SK-N-SH (cell line): Measurements from ENCODE around the gene ZNF107. TPM values are rescaled to one million over a fixed set of nuclear protein-coding genes. Genes with fewer than 3 reads are reported as not detected.

Experiments used
- CTCF ChIA-PET: fragments of 300-600, 350-600 bp; formaldehyde crosslinking; extraction: SDS; loops from one replicate; lab custom pipeline; 2021; lab: Yijun Ruan, JAX
- POLR2A ChIA-PET: fragments of 350-600 bp; sonication (Branson Sonifier 250); formaldehyde crosslinking; extraction: SDS; loops from one replicate; lab custom pipeline; 2020; ENCODE audit warnings: antibody characterized with exemption, inconsistent platforms; lab: Yijun Ruan, JAX
- DNase-seq: peaks from one replicate; pipeline ENCODE4 v3.0.0; 2012
- H2AFZ ChIP-seq: fragments of 200-600 bp; sonication (generic); 2 replicates; pipeline ENCODE4 v1.8.1; 2016; ENCODE audit warnings: antibody characterized with exemption, mild to moderate bottlenecking, low read depth
- H3F3A ChIP-seq: fragments of 200-600 bp; sonication (generic); replicated peaks from 2 replicates; pipeline ENCODE3; 2016; ENCODE audit warnings: antibody characterized with exemption, mild to moderate bottlenecking; ENCODE audit not compliant: insufficient read depth
- H3K27ac ChIP-seq, 2 experiments: fragments of 200-500 bp in 1 of 2; fragments of 200-600 bp in 1 of 2; sonication (Bioruptor generic) in 1 of 2; sonication (generic), shearing (Covaris generic) in 1 of 2; 2 replicates each; pipeline versions ENCODE4 v1.5.1 to v1.6.1; 2014 to 2016; ENCODE audit warnings: low read depth in 2 of 2, inconsistent platforms in 1 of 2, low read length in 1 of 2, mild to moderate bottlenecking in 1 of 2, mixed read lengths in 1 of 2
- H3K27me3 ChIP-seq: fragments of 200-600 bp; sonication (generic), shearing (Covaris generic); 2 replicates; pipeline ENCODE4 v1.6.1; 2016; ENCODE audit warnings: mixed run types; ENCODE audit not compliant: insufficient read depth
- H3K36me3 ChIP-seq, 2 experiments: fragments of 200-500 bp in 1 of 2; fragments of 200-600 bp in 1 of 2; sonication (Bioruptor generic) in 1 of 2; sonication (generic) in 1 of 2; replicated peaks in 1 of 2; 2 replicates each; pipeline versions ENCODE3 to v1.5.1; 2014 to 2016; ENCODE audit warnings: low read length in 1 of 2, mild to moderate bottlenecking in 1 of 2; ENCODE audit not compliant: insufficient read depth in 2 of 2, control insufficient read depth in 1 of 2
- H3K4me1 ChIP-seq, 2 experiments: fragments of 200-500 bp in 1 of 2; fragments of 200-600 bp in 1 of 2; sonication (Bioruptor generic) in 1 of 2; sonication (generic), shearing (Covaris generic) in 1 of 2; 2 replicates each; pipeline versions ENCODE4 v1.5.1 to v1.6.1; 2014 to 2016; ENCODE audit warnings: low read depth in 1 of 2, low read length in 1 of 2, mixed run types in 1 of 2; ENCODE audit not compliant: insufficient read depth in 2 of 2, control insufficient read depth in 1 of 2
- H3K4me2 ChIP-seq: fragments of 200-600 bp; sonication (generic), shearing (Covaris generic); 2 replicates; pipeline ENCODE4 v1.6.1; 2017; ENCODE audit warnings: mixed run types
- H3K4me3 ChIP-seq, 2 experiments: fragments of 200-500 bp in 1 of 2; fragments of 200-600 bp in 1 of 2; sonication (Bioruptor generic) in 1 of 2; sonication (generic), shearing (Covaris generic) in 1 of 2; 2 replicates each; pipeline versions ENCODE4 v1.5.1 to v1.8.1; 2014 to 2016; ENCODE audit warnings: low read depth in 2 of 2, inconsistent platforms in 1 of 2, low read length in 1 of 2, mild to moderate bottlenecking in 1 of 2, mixed read lengths in 1 of 2, moderate library complexity in 1 of 2
- H3K79me2 ChIP-seq: fragments of 200-600 bp; sonication (generic); 2 replicates; pipeline ENCODE4 v1.8.1; 2017; ENCODE audit warnings: mild to moderate bottlenecking; ENCODE audit not compliant: insufficient read depth
- H3K9ac ChIP-seq: fragments of 200-600 bp; sonication (generic); 2 replicates; pipeline ENCODE4 v1.6.1; 2017; ENCODE audit warnings: mixed run types
- H3K9me2 ChIP-seq: fragments of 200-600 bp; sonication (generic); 2 replicates; pipeline ENCODE4 v1.6.1; 2017; ENCODE audit warnings: mixed run types
- H3K9me3 ChIP-seq: fragments of 200-600 bp; sonication (generic); 2 replicates; pipeline ENCODE4 v1.6.1; 2017; ENCODE audit warnings: mixed run types, mild to moderate bottlenecking, moderate library complexity
- H4K20me1 ChIP-seq: fragments of 200-600 bp; sonication (generic); 2 replicates; pipeline ENCODE4 v1.6.1; 2017; ENCODE audit warnings: mild to moderate bottlenecking, mixed run types; ENCODE audit not compliant: insufficient read depth
- CHD2 ChIP-seq: fragments of 150-350 bp; IDR thresholded peaks from 2 replicates; pipeline ENCODE4 v1.6.1; 2018; ENCODE audit warnings: low read length; ENCODE audit not compliant: partially characterized antibody
- EZH2phosphoT487 ChIP-seq: fragments of 200-600 bp; sonication (generic); IDR thresholded peaks from 2 replicates; pipeline ENCODE4 v1.6.1; 2017; ENCODE audit warnings: low read depth, mixed run types, mild to moderate bottlenecking, antibody characterized with exemption, moderate library complexity, borderline replicate concordance
- FOXJ3 ChIP-seq: sonication (generic); formaldehyde crosslinking; IDR thresholded peaks from 2 replicates; pipeline ENCODE4 v1.5.1; 2020; ENCODE audit warnings: mild to moderate bottlenecking, missing genetic modification reagents
- JUND ChIP-seq: IDR thresholded peaks from 2 replicates; pipeline ENCODE4 v1.4.0; 2012
- RFX5 ChIP-seq: IDR thresholded peaks from 2 replicates; pipeline ENCODE4 v1.6.1; 2012; ENCODE audit warnings: mild to moderate bottlenecking, improper control_type of control experiment, low read length
- RXRA ChIP-seq: IDR thresholded peaks from 2 replicates; pipeline ENCODE4 v1.4.0; 2012; ENCODE audit warnings: low read depth, mild to moderate bottlenecking, borderline replicate concordance
- SIN3A ChIP-seq: IDR thresholded peaks from 2 replicates; pipeline ENCODE4 v1.6.1; 2012; ENCODE audit warnings: low read depth, mild to moderate bottlenecking, low read length, moderate library complexity, borderline replicate concordance
- TEAD4 ChIP-seq: IDR thresholded peaks from 2 replicates; pipeline ENCODE4 v1.4.0; 2012; ENCODE audit warnings: mild to moderate bottlenecking, borderline replicate concordance; ENCODE audit not compliant: insufficient read depth
- YY1 ChIP-seq: IDR thresholded peaks from 2 replicates; pipeline ENCODE4 v1.4.0; 2012; ENCODE audit warnings: low read depth, mild to moderate bottlenecking
- WGBS: methylation state at CpG from one replicate; pipeline ENCODE4 v1.1.6; 2017; ENCODE audit warnings: low lambda C conversion rate; 5-methylcytosine and 5-hydroxymethylcytosine counted together
- polyA plus RNA-seq, 3 experiments: library from polyadenylated mRNA; depleted of rRNA; stranded (reverse); fragments of >200 nt; gene quantifications; 2 replicates each; pipeline ENCODE4 v1.2.3, GENCODE V29; 2012
- TF ChIP-seq, protein P1 (sequence below): IDR thresholded peaks from 2 replicates; pipeline ENCODE4; 2012
- TF ChIP-seq, protein P2 (sequence below): IDR thresholded peaks from 2 replicates; pipeline ENCODE4 v1.4.0; 2012; ENCODE audit warnings: low read depth, borderline replicate concordance

ZNF107 gene
- polyA plus RNA-seq, 1 of the 3 experiments (the other 2 are of a cell fraction): 2.0 TPM

DNA sequence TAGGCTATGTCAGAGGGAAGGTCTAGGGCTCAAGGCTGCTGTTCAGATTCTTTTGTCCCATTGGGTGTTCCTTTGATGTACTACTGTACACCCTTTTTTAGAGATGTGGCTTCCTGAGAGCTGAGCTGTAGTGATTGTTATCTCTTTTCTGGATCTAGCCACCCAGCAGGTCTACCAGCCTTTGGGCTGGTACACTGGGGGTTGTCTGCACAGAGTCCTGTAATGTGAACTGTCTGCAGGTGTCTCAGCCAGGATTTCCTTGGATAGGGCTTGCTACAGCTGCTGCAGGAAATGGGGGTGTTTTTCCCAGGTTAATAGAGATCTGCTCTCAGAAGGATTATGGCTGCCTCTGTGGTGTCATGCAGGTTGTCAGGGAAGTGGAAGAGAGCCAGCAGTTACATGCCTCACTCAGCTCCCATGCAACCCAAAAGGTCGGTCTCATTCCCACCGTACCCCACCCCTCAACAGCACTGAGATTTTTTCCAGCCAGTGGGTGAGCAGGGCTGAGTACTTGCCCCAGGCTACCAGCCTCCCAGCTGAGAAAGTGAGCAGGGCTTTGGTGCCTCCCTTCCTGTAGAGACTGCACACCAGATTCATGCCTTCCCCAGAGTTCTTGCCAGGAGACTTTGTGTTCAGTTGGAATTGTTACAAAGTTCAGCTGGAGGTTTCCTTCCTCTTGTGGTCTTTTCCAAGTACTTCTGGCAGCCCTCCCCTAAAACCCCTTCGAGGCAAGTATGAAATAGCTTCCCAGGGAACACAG is 63.3 kb downstream of the ZNF107 start:
- Histone ChIP-seq H4K20me1 (no peaks in the 10 kb centered on the region), H2AFZ (no peak overlapping the region), H3K27ac (no peak overlapping the region), H3K4me1 (no peaks in the 10 kb centered on the region), H3K9ac (no peak overlapping the region), H3F3A (no peaks in the 10 kb centered on the region), H3K79me2 (no peaks in the 10 kb centered on the region), H3K36me3 (no peaks in the 10 kb centered on the region), H3K4me2 (no peak overlapping the region), H3K27me3 (no peaks in the 10 kb centered on the region), H3K9me2 (no peaks in the 10 kb centered on the region), H3K4me3 (no peak overlapping the region), H3K9me3 (peaks cover 4% of the 10 kb centered on the region; the same call in 1 of the 2 replicates)
- POLR2A ChIA-PET: no interaction called here
- WGBS: 0% methylated on average over 3 of the region's 3 CpGs
- TF ChIP-seq CHD2 (no peak), EZH2phosphoT487 (no peak), SIN3A (no peak)
- CTCF ChIA-PET: interaction anchor here (0.6 to 1.8 kb wide), 3 partner anchors 13 to 546 kb away, joined by 3 to 4 read pairs (median 3); no protein-coding TSS in a partner anchor
- no peak for DNase-seq

DNA sequence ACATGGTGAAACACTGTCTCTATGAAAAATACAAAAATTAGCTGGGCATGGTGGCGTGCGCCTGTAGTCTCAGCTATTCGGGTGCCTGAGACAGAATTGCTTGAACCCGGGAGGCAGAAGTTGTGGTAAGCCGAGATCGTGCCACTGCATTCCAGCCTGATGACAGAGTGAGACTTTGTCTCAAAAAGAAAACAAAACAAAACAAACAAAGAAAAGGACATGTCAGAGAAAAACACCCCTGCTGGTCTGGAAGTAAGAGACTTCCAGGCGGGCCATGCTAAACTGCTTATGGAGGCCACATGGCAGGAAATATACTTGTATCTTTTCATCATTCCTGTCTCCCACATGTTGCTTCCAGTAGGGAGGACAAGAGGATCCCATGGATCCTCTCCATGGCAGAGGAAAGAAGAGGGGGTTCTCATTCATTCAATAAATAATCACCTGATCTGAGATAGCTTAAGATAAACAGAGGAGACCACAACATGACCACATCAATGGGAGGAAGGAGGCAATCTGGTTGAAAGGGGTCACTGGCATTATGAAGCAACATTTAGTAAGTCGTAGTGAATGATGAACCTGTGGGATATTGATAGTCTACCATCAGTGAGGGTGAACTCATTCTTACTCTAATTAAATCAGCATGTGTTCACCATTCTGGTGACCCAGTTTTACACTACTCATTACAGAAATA is 67.8 kb downstream of the ZNF107 start:
- Histone ChIP-seq H3F3A (no peaks in the 10 kb centered on the region), H3K9ac (no peak overlapping the region), H3K36me3 (no peaks in the 10 kb centered on the region), H4K20me1 (no peaks in the 10 kb centered on the region), H2AFZ (no peak overlapping the region), H3K4me3 (no peak overlapping the region), H3K27me3 (no peaks in the 10 kb centered on the region), H3K9me3 (no peaks in the 10 kb centered on the region; the same call in 1 of the 2 replicates), H3K9me2 (no peaks in the 10 kb centered on the region), H3K79me2 (no peaks in the 10 kb centered on the region), H3K4me1 (no peaks in the 10 kb centered on the region), H3K4me2 (no peak overlapping the region), H3K27ac (no peak overlapping the region)
- CTCF ChIA-PET: no interaction called here
- POLR2A ChIA-PET: no interaction called here
- TF ChIP-seq FOXJ3 (CRISPR knock-in tag) (no peak), RFX5 (no peak), TEAD4 (no peak), JUND (no peak), RXRA (no peak), CHD2 (no peak), YY1 (no peak)
- TF ChIP-seq, protein P1, sequence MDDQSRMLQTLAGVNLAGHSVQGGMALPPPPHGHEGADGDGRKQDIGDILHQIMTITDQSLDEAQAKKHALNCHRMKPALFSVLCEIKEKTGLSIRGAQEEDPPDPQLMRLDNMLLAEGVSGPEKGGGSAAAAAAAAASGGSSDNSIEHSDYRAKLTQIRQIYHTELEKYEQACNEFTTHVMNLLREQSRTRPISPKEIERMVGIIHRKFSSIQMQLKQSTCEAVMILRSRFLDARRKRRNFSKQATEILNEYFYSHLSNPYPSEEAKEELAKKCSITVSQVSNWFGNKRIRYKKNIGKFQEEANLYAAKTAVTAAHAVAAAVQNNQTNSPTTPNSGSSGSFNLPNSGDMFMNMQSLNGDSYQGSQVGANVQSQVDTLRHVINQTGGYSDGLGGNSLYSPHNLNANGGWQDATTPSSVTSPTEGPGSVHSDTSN: no peak
- TF ChIP-seq, protein P2, sequence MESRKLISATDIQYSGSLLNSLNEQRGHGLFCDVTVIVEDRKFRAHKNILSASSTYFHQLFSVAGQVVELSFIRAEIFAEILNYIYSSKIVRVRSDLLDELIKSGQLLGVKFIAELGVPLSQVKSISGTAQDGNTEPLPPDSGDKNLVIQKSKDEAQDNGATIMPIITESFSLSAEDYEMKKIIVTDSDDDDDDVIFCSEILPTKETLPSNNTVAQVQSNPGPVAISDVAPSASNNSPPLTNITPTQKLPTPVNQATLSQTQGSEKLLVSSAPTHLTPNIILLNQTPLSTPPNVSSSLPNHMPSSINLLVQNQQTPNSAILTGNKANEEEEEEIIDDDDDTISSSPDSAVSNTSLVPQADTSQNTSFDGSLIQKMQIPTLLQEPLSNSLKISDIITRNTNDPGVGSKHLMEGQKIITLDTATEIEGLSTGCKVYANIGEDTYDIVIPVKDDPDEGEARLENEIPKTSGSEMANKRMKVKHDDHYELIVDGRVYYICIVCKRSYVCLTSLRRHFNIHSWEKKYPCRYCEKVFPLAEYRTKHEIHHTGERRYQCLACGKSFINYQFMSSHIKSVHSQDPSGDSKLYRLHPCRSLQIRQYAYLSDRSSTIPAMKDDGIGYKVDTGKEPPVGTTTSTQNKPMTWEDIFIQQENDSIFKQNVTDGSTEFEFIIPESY: no peak
- 44% methylated on average over 8 of the region's 8 CpGs for WGBS
- peak; percentile 19 for DNase-seq
